Activated T-cell treated with anti-CD3 and anti-CD28 coated beads for 24 hours (primary cell): Measurements from ENCODE around the gene CPLX3.

Experiments
- DNase-seq: peaks from one replicate; pipeline ENCODE4 v3.0.0-alpha.2; 2020; ENCODE audit warnings: low read depth

Gene CPLX3

GRCh38 chr15:74845581-74845980 lies 19.2 kb downstream of the CPLX3 start:
- DNase-seq, result no peak

- no peak for DNase-seq
Measured at GRCh38 chr15:74847432-74847831, 21.0 kb downstream of the CPLX3 start.

- DNase-seq, result no peak
Measured at GRCh38 chr15:74850393-74850792, 24.0 kb downstream of the CPLX3 start.

GRCh38 chr15:74851960-74852359 lies 25.5 kb downstream of the CPLX3 start:
- DNase-seq, result no peak

- DNase-seq, result no peak
Measured at GRCh38 chr15:74854453-74855022, 28.1 kb downstream of the CPLX3 start.

GRCh38 chr15:74855857-74856256 lies 29.4 kb downstream of the CPLX3 start:
- no peak for DNase-seq

GRCh38 chr15:74856537-74856936 lies 30.1 kb downstream of the CPLX3 start:
- no peak for DNase-seq

GRCh38 chr15:74857082-74857655 lies 30.7 kb downstream of the CPLX3 start:
- no peak for DNase-seq

GRCh38 chr15:74857671-74858368 lies 31.4 kb downstream of the CPLX3 start:
- DNase-seq, result no peak

- no peak for DNase-seq
Measured at GRCh38 chr15:74858369-74858740, 31.9 kb downstream of the CPLX3 start.

GRCh38 chr15:74863239-74864056 lies 37.0 kb downstream of the CPLX3 start:
- DNase-seq, result no peak

- DNase-seq, result no peak
Measured at GRCh38 chr15:74864296-74864695, 37.9 kb downstream of the CPLX3 start.

- DNase-seq, result no peak
Measured at GRCh38 chr15:74865316-74865715, 38.9 kb downstream of the CPLX3 start.

- DNase-seq, result no peak
Measured at GRCh38 chr15:74866090-74866489, 39.7 kb downstream of the CPLX3 start.

GRCh38 chr15:74867466-74868038 lies 41.1 kb downstream of the CPLX3 start:
- no peak for DNase-seq

GRCh38 chr15:74868059-74868458 lies 41.6 kb downstream of the CPLX3 start:
- no peak for DNase-seq

GRCh38 chr15:74869372-74869725 lies 42.9 kb downstream of the CPLX3 start:
- no peak for DNase-seq

GRCh38 chr15:74869726-74870407 lies 43.4 kb downstream of the CPLX3 start:
- no peak for DNase-seq

GRCh38 chr15:74870436-74871215 lies 44.2 kb downstream of the CPLX3 start:
- DNase-seq, result no peak

- DNase-seq, result no peak
Measured at GRCh38 chr15:74872702-74873035, 46.2 kb downstream of the CPLX3 start.

- peak; percentile 86 for DNase-seq
Measured at GRCh38 chr15:74873036-74873755, 46.8 kb downstream of the CPLX3 start, which contains the start of gene SCAMP2. SCAMP2 (minus strand) TSS chr15:74873365; CDS start chr15:74873255, 110 bp downstream.
